ENCODE results near the gene OR6N1. TPM values are rescaled to one million over a fixed set of nuclear protein-coding genes. Genes with fewer than 3 reads are reported as not detected.

The OR6N1 gene
- polyA plus RNA-seq, 1 donor (not counting 4 experiments of a cell fraction or from before 2014, with no cell fraction given) = not detected

- H3K27ac ChIP-seq (ENCODE audit: control insufficient read depth, insufficient read depth, low read length) = no peak overlapping the region
- no peaks in the 10 kb centered on the region for H3K79me2 ChIP-seq (ENCODE audit: control insufficient read depth, insufficient read depth, low read length)
- dilution Hi-C loops (cut with MboI; ENCODE audit: extremely low pct_ligation_motif_present, low sequenced_read_pairs) = no loop called here
- H3K4me2 ChIP-seq (ENCODE audit: control insufficient read depth, extremely low read depth, insufficient read depth, low read depth, low read length) = no peak overlapping the region
- H3K9me3 ChIP-seq (ENCODE audit: control insufficient read depth, low read depth, low read length) = no peaks in the 10 kb centered on the region
- no peak overlapping the region for H2AFZ ChIP-seq (ENCODE audit: control insufficient read depth, low read length)
- TF ChIP-seq CTCF (optimal IDR thresholded peaks at IDR 0.05 in 1 of 3, IDR thresholded peaks at IDR 0.05 in 1 of 3, conservative IDR thresholded peaks at IDR 0.05 in 1 of 3; ENCODE audit: extremely low read depth in 1 of 3, insufficient read depth in 2 of 3, low read length in 3 of 3) (no peak), EZH2 (IDR thresholded peaks at IDR 0.05; ENCODE audit: low read length) (no peak)
- H4K20me1 ChIP-seq (ENCODE audit: control insufficient read depth, extremely low read depth, insufficient read depth, low read length) = no peaks in the 10 kb centered on the region
- FAIRE-seq (no peak), DNase-seq (ENCODE audit: low read depth, low spot score) (no peak)
- no peaks in the 10 kb centered on the region for H3K9me1 ChIP-seq (ENCODE audit: control insufficient read depth, extremely low read depth, insufficient read depth, low read length)
- no peak overlapping the region for H3K4me3 ChIP-seq (ENCODE audit: control insufficient read depth in 2 of 3, extremely low read depth in 1 of 3, insufficient read depth in 2 of 3, low read depth in 1 of 3, low read length in 3 of 3)
- no peak overlapping the region for H3K9ac ChIP-seq (ENCODE audit: control insufficient read depth, extremely low read depth, insufficient read depth, low read length)
- H3K36me3 ChIP-seq (ENCODE audit: control insufficient read depth in 2 of 2, extremely low read depth in 1 of 2, insufficient read depth in 2 of 2, low read length in 2 of 2) = no peaks in the 10 kb centered on the region
- H3K27me3 ChIP-seq (ENCODE audit: control insufficient read depth, extremely low read depth, insufficient read depth, low read length) = no peaks in the 10 kb centered on the region
- H3K4me1 ChIP-seq (ENCODE audit: control insufficient read depth, extremely low read depth, insufficient read depth, low read length) = no peaks in the 10 kb centered on the region
Measured at GRCh38 chr1:158801396-158801795, 29.4 kb upstream of the OR6N1 start.

GRCh38 chr1:158800526-158800925, 28.5 kb upstream of the OR6N1 start:
- no peaks in the 10 kb centered on the region for H3K36me3 ChIP-seq (ENCODE audit: control insufficient read depth in 2 of 2, extremely low read depth in 1 of 2, insufficient read depth in 2 of 2, low read length in 2 of 2)
- no peak overlapping the region for H3K9ac ChIP-seq (ENCODE audit: control insufficient read depth, extremely low read depth, insufficient read depth, low read length)
- H3K4me1 ChIP-seq (ENCODE audit: control insufficient read depth, extremely low read depth, insufficient read depth, low read length) = no peaks in the 10 kb centered on the region
- H3K9me3 ChIP-seq (ENCODE audit: control insufficient read depth, low read depth, low read length) = no peaks in the 10 kb centered on the region
- H3K4me2 ChIP-seq (ENCODE audit: control insufficient read depth, extremely low read depth, insufficient read depth, low read depth, low read length) = no peak overlapping the region
- TF ChIP-seq EZH2 (IDR thresholded peaks at IDR 0.05; ENCODE audit: low read length) = no peak
- no peak for TF ChIP-seq CTCF (optimal IDR thresholded peaks at IDR 0.05 in 1 of 3, IDR thresholded peaks at IDR 0.05 in 1 of 3, conservative IDR thresholded peaks at IDR 0.05 in 1 of 3; ENCODE audit: extremely low read depth in 1 of 3, insufficient read depth in 2 of 3, low read length in 3 of 3)
- no peak overlapping the region for H3K27ac ChIP-seq (ENCODE audit: control insufficient read depth, insufficient read depth, low read length)
- no peaks in the 10 kb centered on the region for H3K79me2 ChIP-seq (ENCODE audit: control insufficient read depth, insufficient read depth, low read length)
- dilution Hi-C loops (cut with MboI; ENCODE audit: extremely low pct_ligation_motif_present, low sequenced_read_pairs) = no loop called here
- no peak overlapping the region for H3K4me3 ChIP-seq (ENCODE audit: control insufficient read depth in 2 of 3, extremely low read depth in 1 of 3, insufficient read depth in 2 of 3, low read depth in 1 of 3, low read length in 3 of 3)
- no peaks in the 10 kb centered on the region for H3K27me3 ChIP-seq (ENCODE audit: control insufficient read depth, extremely low read depth, insufficient read depth, low read length)
- DNase-seq (ENCODE audit: low read depth, low spot score) (no peak), FAIRE-seq (no peak)
- H4K20me1 ChIP-seq (ENCODE audit: control insufficient read depth, extremely low read depth, insufficient read depth, low read length) = no peaks in the 10 kb centered on the region
- no peak overlapping the region for H2AFZ ChIP-seq (ENCODE audit: control insufficient read depth, low read length)
- H3K9me1 ChIP-seq (ENCODE audit: control insufficient read depth, extremely low read depth, insufficient read depth, low read length) = no peaks in the 10 kb centered on the region
